HG03378 (cell line): ENCODE data around the gene SLC6A11.

Experiments
- ATAC-seq: cut with Tn5 transposase; IDR thresholded peaks from one replicate; pipeline ENCODE4 v1.9.1; 2021; ENCODE audit warnings: mild to moderate bottlenecking, moderate library complexity; ENCODE audit not compliant: unreplicated experiment

Gene SLC6A11

GRCh38 chr3:10975695-10976234 lies 159.7 kb downstream of the SLC6A11 start:
- ATAC-seq, result no peak

- ATAC-seq, result no peak
Measured at GRCh38 chr3:10976770-10977169, 160.7 kb downstream of the SLC6A11 start.

- ATAC-seq, result no peak
Measured at GRCh38 chr3:10977892-10978510, 162.0 kb downstream of the SLC6A11 start.

GRCh38 chr3:10978956-10979355 lies 162.9 kb downstream of the SLC6A11 start:
- ATAC-seq, result no peak

GRCh38 chr3:10980312-10980711 lies 164.3 kb downstream of the SLC6A11 start:
- no peak for ATAC-seq

GRCh38 chr3:10981031-10981430 lies 165.0 kb downstream of the SLC6A11 start:
- ATAC-seq, result no peak

- no peak for ATAC-seq
Measured at GRCh38 chr3:10981961-10982360, 165.9 kb downstream of the SLC6A11 start.

GRCh38 chr3:10982782-10983181 lies 166.8 kb downstream of the SLC6A11 start:
- no peak for ATAC-seq

- no peak for ATAC-seq
Measured at GRCh38 chr3:10983219-10983916, 167.3 kb downstream of the SLC6A11 start.

GRCh38 chr3:10984371-10984896 lies 168.4 kb downstream of the SLC6A11 start:
- ATAC-seq, result no peak

GRCh38 chr3:10985181-10985580 lies 169.2 kb downstream of the SLC6A11 start:
- ATAC-seq, result no peak

GRCh38 chr3:10986592-10986991 lies 170.6 kb downstream of the SLC6A11 start:
- ATAC-seq, result no peak

- ATAC-seq, result no peak
Measured at GRCh38 chr3:10988001-10988665, 172.1 kb downstream of the SLC6A11 start.

- no peak for ATAC-seq
Measured at GRCh38 chr3:10988991-10989484, 173.0 kb downstream of the SLC6A11 start.
